Adipocyte (in vitro differentiated cells): ENCODE results near the gene DMTF1.

Experiments used
- DNase-seq: peaks from one replicate; pipeline ENCODE4 v3.0.0-alpha.2; 2015; ENCODE audit warnings: low read depth
- H3K27me3 ChIP-seq: replicated peaks from 2 replicates; pipeline ENCODE4 v1.7.0; 2013; ENCODE audit warnings: mild to moderate bottlenecking, low read length, moderate library complexity; ENCODE audit not compliant: control insufficient read depth, insufficient read depth
- H3K36me3 ChIP-seq: 2 replicates; pipeline ENCODE4 v1.7.0; 2013; ENCODE audit warnings: low read length, mild to moderate bottlenecking, moderate library complexity; ENCODE audit not compliant: control insufficient read depth, insufficient read depth, severe bottlenecking
- H3K4me1 ChIP-seq: 2 replicates; pipeline ENCODE4 v1.7.0; 2013; ENCODE audit warnings: mild to moderate bottlenecking, low read length, moderate library complexity; ENCODE audit not compliant: control insufficient read depth, insufficient read depth
- H3K4me3 ChIP-seq: 2 replicates; pipeline ENCODE4 v1.7.0; 2013; ENCODE audit warnings: mild to moderate bottlenecking, low read length, moderate library complexity
- H3K9ac ChIP-seq: 2 replicates; pipeline ENCODE4 v1.7.0; 2013; ENCODE audit warnings: mild to moderate bottlenecking, low read length, moderate library complexity
- H3K9me3 ChIP-seq: 2 replicates; pipeline ENCODE4 v1.7.0; 2013; ENCODE audit warnings: mild to moderate bottlenecking, low read length, moderate library complexity; ENCODE audit not compliant: control insufficient read depth

DMTF1 gene

GRCh38 chr7:87171282-87171934 is 19.2 kb downstream of the DMTF1 start:
- Histone ChIP-seq H3K36me3 (peaks cover 100% of the 10 kb centered on the region), H3K9me3 (no peaks in the 10 kb centered on the region), H3K9ac (no peak overlapping the region), H3K4me3 (no peak overlapping the region), H3K4me1 (no peaks in the 10 kb centered on the region), H3K27me3 (no peaks in the 10 kb centered on the region)
- no peak for DNase-seq

DNA sequence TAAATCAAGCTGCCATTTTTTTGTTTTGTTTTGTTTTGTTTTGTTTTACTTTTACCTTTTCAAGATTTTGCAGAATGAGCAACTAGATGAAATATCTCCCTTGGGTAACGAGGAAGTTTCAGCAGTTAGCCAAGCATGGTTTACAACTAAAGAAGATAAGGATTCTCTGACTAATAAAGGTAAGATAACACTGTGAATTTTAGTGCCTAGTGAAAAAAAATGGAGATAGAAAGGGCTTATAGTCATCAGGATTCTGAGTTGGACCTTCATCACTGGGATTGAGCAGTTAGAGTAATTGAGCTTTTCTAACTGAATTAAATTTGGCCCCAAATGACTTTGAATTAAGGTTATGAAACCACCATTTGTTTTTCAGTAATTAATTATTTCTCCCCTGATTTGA is 21.2 kb downstream of the DMTF1 start:
- no peak for DNase-seq
- Histone ChIP-seq H3K9ac (no peak overlapping the region), H3K4me1 (no peaks in the 10 kb centered on the region), H3K27me3 (no peaks in the 10 kb centered on the region), H3K36me3 (peaks cover 96% of the 10 kb centered on the region), H3K4me3 (no peak overlapping the region), H3K9me3 (no peaks in the 10 kb centered on the region)

- H3K36me3 ChIP-seq = peaks cover 85% of the 10 kb centered on the region
- H3K4me1 ChIP-seq = no peaks in the 10 kb centered on the region
- H3K9me3 ChIP-seq = no peaks in the 10 kb centered on the region
- no peak overlapping the region for H3K9ac ChIP-seq
- no peaks in the 10 kb centered on the region for H3K27me3 ChIP-seq
- DNase-seq = no peak
- no peak overlapping the region for H3K4me3 ChIP-seq
Observed at GRCh38 chr7:87178320-87178719, 26.1 kb downstream of the DMTF1 start.

DNA sequence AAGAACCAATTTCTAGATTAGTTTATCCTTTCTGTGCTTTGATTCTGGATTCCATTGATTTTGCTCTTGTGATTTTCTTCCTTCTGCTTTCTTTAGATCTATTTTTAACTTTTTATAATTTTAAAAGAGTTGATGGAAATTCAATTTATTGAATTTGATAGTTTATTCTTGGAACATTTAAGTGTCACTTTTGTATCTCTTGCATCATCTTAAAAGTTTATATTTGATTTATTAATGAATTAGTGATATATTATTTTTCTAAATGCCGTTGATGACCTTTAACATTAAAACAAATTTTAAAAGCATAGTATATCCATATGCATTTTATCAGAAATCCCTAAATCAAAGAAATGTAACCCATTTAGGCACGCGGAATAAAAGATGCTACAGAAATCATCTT is 26.9 kb downstream of the DMTF1 start:
- Histone ChIP-seq H3K9ac (no peak overlapping the region), H3K4me1 (no peaks in the 10 kb centered on the region), H3K27me3 (no peaks in the 10 kb centered on the region), H3K4me3 (no peak overlapping the region), H3K9me3 (no peaks in the 10 kb centered on the region), H3K36me3 (peaks cover 85% of the 10 kb centered on the region)
- DNase-seq = no peak

DNA sequence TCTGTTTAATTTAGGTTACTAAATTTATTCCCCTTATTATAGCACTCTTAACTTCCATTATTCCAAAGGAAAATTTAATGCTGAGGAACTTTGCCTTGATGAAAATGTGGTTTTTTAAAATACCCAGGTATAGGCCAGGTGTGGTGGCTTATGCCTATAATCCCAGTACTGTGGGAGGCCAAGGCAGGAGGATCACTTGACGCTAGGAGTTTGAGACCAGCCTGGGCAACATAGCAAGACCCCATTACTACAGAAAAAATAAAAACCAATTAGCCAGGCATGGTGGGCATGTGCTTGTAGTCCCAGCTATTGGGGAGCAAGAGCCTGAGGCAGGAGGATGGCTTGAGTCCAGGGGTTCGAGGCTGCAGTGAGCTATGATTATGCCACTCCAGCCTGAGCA is 34.9 kb downstream of the DMTF1 start:
- Histone ChIP-seq H3K9ac (no peak overlapping the region), H3K4me1 (no peaks in the 10 kb centered on the region), H3K27me3 (no peaks in the 10 kb centered on the region), H3K9me3 (no peaks in the 10 kb centered on the region), H3K4me3 (no peak overlapping the region), H3K36me3 (peaks cover 100% of the 10 kb centered on the region)
- DNase-seq = no peak

DNA sequence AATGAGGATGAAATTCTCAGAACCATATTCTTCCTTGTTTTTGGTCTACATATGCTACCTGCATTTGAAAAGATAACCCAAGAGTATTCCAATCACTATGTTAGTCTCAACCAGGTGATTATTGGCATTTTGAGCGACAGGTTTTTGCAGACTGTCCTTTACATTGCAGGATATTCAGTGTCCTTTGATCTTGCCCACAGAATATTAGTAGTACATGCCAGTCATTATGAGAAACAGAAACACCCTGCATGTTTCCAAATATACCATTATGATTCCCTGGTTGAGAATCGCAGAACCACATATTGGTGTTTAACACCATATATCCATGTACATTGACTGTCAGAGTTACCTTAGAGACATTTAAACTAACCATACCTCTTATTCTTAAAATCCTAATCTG is 36.7 kb downstream of the DMTF1 start:
- no peak for DNase-seq
- H3K9ac ChIP-seq = no peak overlapping the region
- no peak overlapping the region for H3K4me3 ChIP-seq
- H3K36me3 ChIP-seq = peaks cover 100% of the 10 kb centered on the region
- H3K9me3 ChIP-seq = no peaks in the 10 kb centered on the region
- no peaks in the 10 kb centered on the region for H3K4me1 ChIP-seq
- H3K27me3 ChIP-seq = no peaks in the 10 kb centered on the region

GRCh38 chr7:87190783-87191182 is 38.5 kb downstream of the DMTF1 start:
- H3K36me3 ChIP-seq = peaks cover 100% of the 10 kb centered on the region

GRCh38 chr7:87192784-87193487 is 40.7 kb downstream of the DMTF1 start:
- Histone ChIP-seq H3K27me3 (no peaks in the 10 kb centered on the region), H3K36me3 (peaks cover 100% of the 10 kb centered on the region), H3K4me1 (peaks cover 6% of the 10 kb centered on the region), H3K4me3 (no peak overlapping the region), H3K9me3 (no peaks in the 10 kb centered on the region), H3K9ac (no peak overlapping the region)
- no peak for DNase-seq

More at GRCh38 chr7:87190783-87191182, 38.5 kb downstream of the DMTF1 start:
- H3K27me3 ChIP-seq = no peaks in the 10 kb centered on the region
- H3K9me3 ChIP-seq = no peaks in the 10 kb centered on the region
- no peak overlapping the region for H3K4me3 ChIP-seq
- no peak overlapping the region for H3K9ac ChIP-seq
- peaks cover 6% of the 10 kb centered on the region for H3K4me1 ChIP-seq
- DNase-seq = no peak

GRCh38 chr7:87193912-87194311 is 41.7 kb downstream of the DMTF1 start:
- H3K4me3 ChIP-seq = no peak overlapping the region
- no peak overlapping the region for H3K9ac ChIP-seq
- H3K36me3 ChIP-seq = peaks cover 98% of the 10 kb centered on the region

GRCh38 chr7:87199241-87199640 is 47.0 kb downstream of the DMTF1 start:
- no peaks in the 10 kb centered on the region for H3K27me3 ChIP-seq
- H3K9me3 ChIP-seq = no peaks in the 10 kb centered on the region
- DNase-seq = no peak
- peaks cover 71% of the 10 kb centered on the region for H3K36me3 ChIP-seq
- H3K4me3 ChIP-seq = no peak overlapping the region
- H3K4me1 ChIP-seq = peaks cover 6% of the 10 kb centered on the region
- no peak overlapping the region for H3K9ac ChIP-seq

More at GRCh38 chr7:87193912-87194311, 41.7 kb downstream of the DMTF1 start:
- H3K27me3 ChIP-seq = no peaks in the 10 kb centered on the region
- H3K4me1 ChIP-seq = peaks cover 6% of the 10 kb centered on the region
- no peaks in the 10 kb centered on the region for H3K9me3 ChIP-seq
- DNase-seq = no peak

- Histone ChIP-seq H3K36me3 (peaks cover 67% of the 10 kb centered on the region), H3K27me3 (no peaks in the 10 kb centered on the region), H3K4me3 (no peak overlapping the region), H3K4me1 (peaks cover 6% of the 10 kb centered on the region), H3K9ac (no peak overlapping the region), H3K9me3 (peaks cover 5% of the 10 kb centered on the region)
- DNase-seq = no peak
Observed at GRCh38 chr7:87199700-87200450, 47.6 kb downstream of the DMTF1 start.
